Type B pancreatic cell (in vitro differentiated cells): ENCODE measurements around the gene PAM16. TPM values are rescaled to one million over a fixed set of nuclear protein-coding genes. Genes with fewer than 3 reads are reported as not detected.

Experiments used
- DNase-seq: peaks from one replicate; pipeline ENCODE4 v3.0.0; 2021; ENCODE audit warnings: mixed read lengths; ENCODE audit not compliant: unreplicated experiment; ENCODE audit errors: extremely low spot score
- H3K27ac Mint-ChIP-seq: 2 replicates; pipeline ENCODE4 v1.8.0; 2021; ENCODE audit warnings: mild to moderate bottlenecking, mixed read lengths
- H3K27me3 Mint-ChIP-seq: 2 replicates; pipeline ENCODE4 v1.8.0; 2021; ENCODE audit warnings: mixed read lengths
- H3K36me3 Mint-ChIP-seq: 2 replicates; pipeline ENCODE4 v1.8.0; 2021; ENCODE audit warnings: mixed read lengths
- H3K4me1 Mint-ChIP-seq: one replicate; pipeline ENCODE4 v1.8.0; 2021; ENCODE audit warnings: mixed read lengths; ENCODE audit not compliant: unreplicated experiment
- H3K4me3 Mint-ChIP-seq: 2 replicates; pipeline ENCODE4 v1.8.0; 2021; ENCODE audit warnings: mild to moderate bottlenecking, mixed read lengths
- H3K9me3 Mint-ChIP-seq: 2 replicates; pipeline ENCODE4 v1.8.0; 2021; ENCODE audit warnings: mixed read lengths
- CTCF ChIP-seq: fragments of 200-600 bp; sonication (generic); conservative IDR thresholded peaks from 2 replicates; pipeline ENCODE4 v1.5.0; 2021; ENCODE audit warnings: antibody characterized with exemption, mild to moderate bottlenecking
- total RNA-seq: library from RNA; stranded (reverse); gene quantifications from 2 replicates; pipeline ENCODE4 v1.2.1, GENCODE V29; 2021; ENCODE audit warnings: low replicate concordance

The PAM16 gene
- total RNA-seq, 1 donor from 2014 or later = 39.3 TPM

- Mint-ChIP-seq H3K9me3 (no peaks in the 10 kb centered on the region), H3K27me3 (peaks cover 2% of the 10 kb centered on the region), H3K36me3 (no peaks in the 10 kb centered on the region), H3K4me1 (peaks cover 9% of the 10 kb centered on the region), H3K4me3 (no peak overlapping the region), H3K27ac (no peak overlapping the region)
- no peak for TF ChIP-seq CTCF
- DNase-seq = no peak
Measured at GRCh38 chr16:4339909-4340308, 11.2 kb downstream of the PAM16 start.

GRCh38 chr16:4339455-4339854 lies 11.7 kb downstream of the PAM16 start:
- H3K4me1 Mint-ChIP-seq = peaks cover 9% of the 10 kb centered on the region
- H3K27me3 Mint-ChIP-seq = peaks cover 2% of the 10 kb centered on the region
- DNase-seq = no peak
- no peak overlapping the region for H3K27ac Mint-ChIP-seq
- H3K4me3 Mint-ChIP-seq = no peak overlapping the region
- H3K9me3 Mint-ChIP-seq = no peaks in the 10 kb centered on the region
- no peaks in the 10 kb centered on the region for H3K36me3 Mint-ChIP-seq
- TF ChIP-seq CTCF = no peak

GRCh38 chr16:4338712-4339299 lies 12.3 kb downstream of the PAM16 start:
- peaks cover 9% of the 10 kb centered on the region for H3K4me1 Mint-ChIP-seq
- DNase-seq = no peak
- no peak for TF ChIP-seq CTCF
- peaks cover 1% of the 10 kb centered on the region for H3K27me3 Mint-ChIP-seq
- H3K4me3 Mint-ChIP-seq = no peak overlapping the region
- H3K9me3 Mint-ChIP-seq = no peaks in the 10 kb centered on the region
- no peaks in the 10 kb centered on the region for H3K36me3 Mint-ChIP-seq
- H3K27ac Mint-ChIP-seq = no peak overlapping the region

- H3K36me3 Mint-ChIP-seq = no peaks in the 10 kb centered on the region
- H3K9me3 Mint-ChIP-seq = no peaks in the 10 kb centered on the region
- H3K4me3 Mint-ChIP-seq = no peak overlapping the region
- no peak for DNase-seq
- no peaks in the 10 kb centered on the region for H3K27me3 Mint-ChIP-seq
- H3K4me1 Mint-ChIP-seq = peaks cover 5% of the 10 kb centered on the region
- H3K27ac Mint-ChIP-seq = no peak overlapping the region
- no peak for TF ChIP-seq CTCF
Measured at GRCh38 chr16:4338125-4338582, 13.0 kb downstream of the PAM16 start.

- Mint-ChIP-seq H3K27ac (no peak overlapping the region), H3K4me1 (peaks cover 5% of the 10 kb centered on the region), H3K4me3 (no peak overlapping the region), H3K36me3 (no peaks in the 10 kb centered on the region), H3K9me3 (no peaks in the 10 kb centered on the region), H3K27me3 (no peaks in the 10 kb centered on the region)
- no peak for DNase-seq
- TF ChIP-seq CTCF = no peak
Measured at GRCh38 chr16:4337540-4338088, 13.5 kb downstream of the PAM16 start.
